ENCODE results near the gene RNF148. TPM values are rescaled to one million over a fixed set of nuclear protein-coding genes. Genes with fewer than 3 reads are reported as not detected.
"Not testable (repeated sequence)": the region's sequence is repeated elsewhere in the genome, so short reads cannot be mapped to it uniquely, and the experiment has no call there.

The RNF148 gene
- total RNA-seq, 2 experiments from 2014 or later: not detected

GRCh38 chr7:122679813-122680212 lies 22.9 kb downstream of the RNF148 start:
- H3K27me3 ChIP-seq (ENCODE audit: control insufficient read depth in 1 of 2, insufficient read depth in 2 of 2, low read length in 2 of 2): no peaks in the 10 kb centered on the region
- Mint-ChIP-seq H3K4me1 (ENCODE audit: low read depth) (no peaks in the 10 kb centered on the region), H3K9me3 (peaks cover 5% of the 10 kb centered on the region), H3K27me3 (no peaks in the 10 kb centered on the region), H3K4me3 (no peak overlapping the region), H3K36me3 (ENCODE audit: low read depth) (no peaks in the 10 kb centered on the region), H3K27ac (no peak overlapping the region)
- peaks cover 0 to 8% of the 10 kb centered on the region in 2 experiments for H3K9me3 ChIP-seq (ENCODE audit: control insufficient read depth in 1 of 2, insufficient read depth in 1 of 2, low read length in 2 of 2)
- POLR2A ChIA-PET: no interaction called here
- intact Hi-C loops (cut with DNase I, micrococcal nuclease): no loop called here
- DNase-seq: no peak
- TF ChIP-seq CTCF (IDR thresholded peaks at IDR 0.05): no peak
- ATAC-seq (ENCODE audit: poor library complexity): no peak
- CTCF ChIA-PET: no interaction called here
- H3K4me1 ChIP-seq (ENCODE audit: insufficient read depth, low read length): no peaks in the 10 kb centered on the region
- H3K27ac ChIP-seq (ENCODE audit: low read depth in 1 of 2, low read length in 2 of 2): no peak overlapping the region
- H3K36me3 ChIP-seq (ENCODE audit: insufficient read depth, low read length): no peaks in the 10 kb centered on the region
- H3K4me3 ChIP-seq (ENCODE audit: low read length): no peak overlapping the region

GRCh38 chr7:122679269-122679709 lies 23.4 kb downstream of the RNF148 start:
- H3K27me3 ChIP-seq (ENCODE audit: control insufficient read depth in 1 of 2, insufficient read depth in 2 of 2, low read length in 2 of 2); H3K27ac Mint-ChIP-seq; H3K9me3 ChIP-seq (ENCODE audit: control insufficient read depth in 1 of 2, insufficient read depth in 1 of 2, low read length in 2 of 2); intact Hi-C loops (cut with DNase I, micrococcal nuclease); H3K4me3 ChIP-seq (ENCODE audit: low read length); CTCF ChIA-PET; POLR2A ChIA-PET; H3K4me1 Mint-ChIP-seq (ENCODE audit: low read depth); H3K36me3 Mint-ChIP-seq (ENCODE audit: low read depth); H3K27me3 Mint-ChIP-seq; H3K36me3 ChIP-seq (ENCODE audit: insufficient read depth, low read length); DNase-seq; H3K9me3 Mint-ChIP-seq; H3K27ac ChIP-seq (ENCODE audit: low read depth in 1 of 2, low read length in 2 of 2); H3K4me1 ChIP-seq (ENCODE audit: insufficient read depth, low read length); ATAC-seq (ENCODE audit: poor library complexity); H3K4me3 Mint-ChIP-seq: not testable (repeated sequence)

GRCh38 chr7:122677149-122677548 lies 25.6 kb downstream of the RNF148 start:
- CTCF ChIA-PET: no interaction called here
- Histone ChIP-seq H3K27ac (ENCODE audit: low read depth in 1 of 2, low read length in 2 of 2) (no peak overlapping the region), H3K36me3 (ENCODE audit: insufficient read depth, low read length) (no peaks in the 10 kb centered on the region), H3K4me1 (ENCODE audit: insufficient read depth, low read length) (no peaks in the 10 kb centered on the region), H3K27me3 (ENCODE audit: control insufficient read depth in 1 of 2, insufficient read depth in 2 of 2, low read length in 2 of 2) (no peaks in the 10 kb centered on the region), H3K9me3 (ENCODE audit: control insufficient read depth in 1 of 2, insufficient read depth in 1 of 2, low read length in 2 of 2) (peaks cover 0 to 18% of the 10 kb centered on the region in 2 experiments), H3K4me3 (ENCODE audit: low read length) (no peak overlapping the region)
- DNase-seq (no peak), ATAC-seq (ENCODE audit: poor library complexity) (no peak)
- Mint-ChIP-seq H3K27ac (no peak overlapping the region), H3K4me3 (no peak overlapping the region), H3K9me3 (peaks cover 2% of the 10 kb centered on the region), H3K4me1 (ENCODE audit: low read depth) (no peaks in the 10 kb centered on the region), H3K27me3 (no peaks in the 10 kb centered on the region), H3K36me3 (ENCODE audit: low read depth) (no peaks in the 10 kb centered on the region)
- intact Hi-C loops (cut with DNase I, micrococcal nuclease): no loop called here
- POLR2A ChIA-PET: no interaction called here
- TF ChIP-seq CTCF (IDR thresholded peaks at IDR 0.05): no peak

- ChIA-PET POLR2A (no interaction called here), CTCF (no interaction called here)
- Mint-ChIP-seq H3K27ac (no peak overlapping the region), H3K4me1 (ENCODE audit: low read depth) (no peaks in the 10 kb centered on the region), H3K27me3 (no peaks in the 10 kb centered on the region), H3K36me3 (ENCODE audit: low read depth) (no peaks in the 10 kb centered on the region), H3K4me3 (no peak overlapping the region), H3K9me3 (peaks cover 2% of the 10 kb centered on the region)
- H3K27me3 ChIP-seq (ENCODE audit: control insufficient read depth in 1 of 2, insufficient read depth in 2 of 2, low read length in 2 of 2): no peaks in the 10 kb centered on the region
- H3K27ac ChIP-seq (ENCODE audit: low read depth in 1 of 2, low read length in 2 of 2): no peak overlapping the region
- no peaks in the 10 kb centered on the region for H3K4me1 ChIP-seq (ENCODE audit: insufficient read depth, low read length)
- H3K9me3 ChIP-seq (ENCODE audit: control insufficient read depth in 1 of 2, insufficient read depth in 1 of 2, low read length in 2 of 2): peaks cover 0 to 17% of the 10 kb centered on the region in 2 experiments
- no peak for DNase-seq
- no peak for ATAC-seq (ENCODE audit: poor library complexity)
- intact Hi-C loops (cut with DNase I, micrococcal nuclease): no loop called here
- no peaks in the 10 kb centered on the region for H3K36me3 ChIP-seq (ENCODE audit: insufficient read depth, low read length)
- no peak overlapping the region for H3K4me3 ChIP-seq (ENCODE audit: low read length)
- no peak for TF ChIP-seq CTCF (IDR thresholded peaks at IDR 0.05)
Observed at GRCh38 chr7:122676466-122676865, 26.3 kb downstream of the RNF148 start.

Data from CD4-positive, alpha-beta T cell (primary cell).